Measurements from ENCODE around the gene ELMO1. TPM values are rescaled to one million over a fixed set of nuclear protein-coding genes. Genes with fewer than 3 reads are reported as not detected.

Gene ELMO1
- total and polyA plus RNA-seq, 2 of the 13 experiments (the other 11 are each of a cell fraction or from before 2014, with no cell fraction given) = 0.11 to 0.17 TPM

DNA sequence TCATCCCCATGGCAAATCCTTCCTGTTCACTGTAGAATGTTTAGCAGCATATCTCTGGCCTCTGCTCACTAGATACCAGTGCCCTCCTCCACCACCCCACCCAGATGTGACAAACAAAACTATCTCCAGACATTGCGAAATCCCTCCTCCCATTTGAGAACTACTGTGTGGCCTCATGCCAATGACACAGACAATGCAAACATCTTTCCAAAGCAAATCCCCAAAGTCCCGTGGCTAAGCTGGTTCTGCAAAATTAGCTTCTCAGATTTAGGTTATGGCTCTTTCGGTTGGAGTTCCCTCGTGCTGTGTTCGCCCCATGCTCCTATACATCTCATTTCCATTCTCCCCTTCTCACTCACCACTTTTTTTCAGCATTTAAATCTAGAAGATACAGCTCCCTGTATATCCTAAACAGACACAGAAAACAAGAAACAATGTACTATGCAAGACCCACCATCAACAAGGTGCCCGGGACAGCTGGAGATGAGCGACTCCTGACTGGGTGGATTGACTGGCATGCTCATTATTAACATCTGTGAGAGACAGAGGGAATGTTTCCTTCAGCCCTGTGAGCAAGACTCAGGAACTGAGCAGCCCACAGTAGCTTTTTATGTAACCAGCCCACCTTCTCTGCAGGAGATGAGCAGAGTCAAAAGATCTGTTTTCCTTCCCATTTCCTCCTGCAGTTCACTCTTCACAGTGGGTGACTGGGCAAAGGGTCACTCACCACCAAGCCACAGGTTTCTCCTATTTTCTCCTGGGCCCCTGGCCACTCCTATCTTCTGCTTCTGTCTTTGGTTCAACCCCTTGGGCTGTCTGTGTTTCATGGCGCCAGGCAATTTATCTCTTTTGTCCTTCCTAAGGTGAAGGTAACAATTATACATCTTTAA, 498.7 kb downstream of the ELMO1 start (continued):
- TF ChIP-seq, protein P1, sequence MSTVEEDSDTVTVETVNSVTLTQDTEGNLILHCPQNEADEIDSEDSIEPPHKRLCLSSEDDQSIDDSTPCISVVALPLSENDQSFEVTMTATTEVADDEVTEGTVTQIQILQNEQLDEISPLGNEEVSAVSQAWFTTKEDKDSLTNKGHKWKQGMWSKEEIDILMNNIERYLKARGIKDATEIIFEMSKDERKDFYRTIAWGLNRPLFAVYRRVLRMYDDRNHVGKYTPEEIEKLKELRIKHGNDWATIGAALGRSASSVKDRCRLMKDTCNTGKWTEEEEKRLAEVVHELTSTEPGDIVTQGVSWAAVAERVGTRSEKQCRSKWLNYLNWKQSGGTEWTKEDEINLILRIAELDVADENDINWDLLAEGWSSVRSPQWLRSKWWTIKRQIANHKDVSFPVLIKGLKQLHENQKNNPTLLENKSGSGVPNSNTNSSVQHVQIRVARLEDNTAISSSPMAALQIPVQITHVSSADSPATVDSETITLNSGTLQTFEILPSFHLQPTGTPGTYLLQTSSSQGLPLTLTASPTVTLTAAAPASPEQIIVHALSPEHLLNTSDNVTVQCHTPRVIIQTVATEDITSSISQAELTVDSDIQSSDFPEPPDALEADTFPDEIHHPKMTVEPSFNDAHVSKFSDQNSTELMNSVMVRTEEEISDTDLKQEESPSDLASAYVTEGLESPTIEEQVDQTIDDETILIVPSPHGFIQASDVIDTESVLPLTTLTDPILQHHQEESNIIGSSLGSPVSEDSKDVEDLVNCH (CRISPR knock-in tag; IDR thresholded peaks at IDR 0.05) = no peak
- TF ChIP-seq ZSCAN29 (CRISPR knock-in tag; conservative IDR thresholded peaks at IDR 0.05) (0 out of 2 replicates have a peak, but pooled peaks have one; percentile 65), HDAC2 (CRISPR knock-in tag; IDR thresholded peaks at IDR 0.05) (peak; percentile 95), SMAD1 (CRISPR knock-in tag; IDR thresholded peaks at IDR 0.05; ENCODE audit: borderline replicate concordance, low read depth) (no peak), CHCHD3 (CRISPR knock-in tag; IDR thresholded peaks at IDR 0.05) (no peak), ZNF772 (CRISPR knock-in tag; IDR thresholded peaks at IDR 0.05) (peak; percentile 64; the same call in 1 of the 2 replicates), ATAD3A (CRISPR knock-in tag; IDR thresholded peaks at IDR 0.05) (no peak), HOXA3 (CRISPR knock-in tag; IDR thresholded peaks at IDR 0.05) (peak; percentile 42; the same call in 1 of the 2 replicates), FOXC1 (CRISPR knock-in tag; IDR thresholded peaks at IDR 0.05; ENCODE audit: borderline replicate concordance) (peak; percentile 46), RBAK (CRISPR knock-in tag; IDR thresholded peaks at IDR 0.05) (no peak), SOX5 (CRISPR knock-in tag; IDR thresholded peaks at IDR 0.05; ENCODE audit: borderline replicate concordance) (peak; percentile 95), ZNF350 (CRISPR knock-in tag; IDR thresholded peaks at IDR 0.05; ENCODE audit: borderline replicate concordance, low read depth) (no peak), KLF13 (CRISPR knock-in tag; IDR thresholded peaks at IDR 0.05) (no peak), IKZF1 (IDR thresholded peaks at IDR 0.05) (no peak), CBX2 (IDR thresholded peaks at IDR 0.05; ENCODE audit: low read depth, low read length) (no peak), CBX2 (CRISPR knock-in tag; IDR thresholded peaks at IDR 0.05; ENCODE audit: low read depth) (no peak)
- TF ChIP-seq, protein P2, sequence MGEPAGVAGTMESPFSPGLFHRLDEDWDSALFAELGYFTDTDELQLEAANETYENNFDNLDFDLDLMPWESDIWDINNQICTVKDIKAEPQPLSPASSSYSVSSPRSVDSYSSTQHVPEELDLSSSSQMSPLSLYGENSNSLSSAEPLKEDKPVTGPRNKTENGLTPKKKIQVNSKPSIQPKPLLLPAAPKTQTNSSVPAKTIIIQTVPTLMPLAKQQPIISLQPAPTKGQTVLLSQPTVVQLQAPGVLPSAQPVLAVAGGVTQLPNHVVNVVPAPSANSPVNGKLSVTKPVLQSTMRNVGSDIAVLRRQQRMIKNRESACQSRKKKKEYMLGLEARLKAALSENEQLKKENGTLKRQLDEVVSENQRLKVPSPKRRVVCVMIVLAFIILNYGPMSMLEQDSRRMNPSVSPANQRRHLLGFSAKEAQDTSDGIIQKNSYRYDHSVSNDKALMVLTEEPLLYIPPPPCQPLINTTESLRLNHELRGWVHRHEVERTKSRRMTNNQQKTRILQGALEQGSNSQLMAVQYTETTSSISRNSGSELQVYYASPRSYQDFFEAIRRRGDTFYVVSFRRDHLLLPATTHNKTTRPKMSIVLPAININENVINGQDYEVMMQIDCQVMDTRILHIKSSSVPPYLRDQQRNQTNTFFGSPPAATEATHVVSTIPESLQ (CRISPR knock-in tag; conservative IDR thresholded peaks at IDR 0.05) = no peak
- TF ChIP-seq, protein P3, sequence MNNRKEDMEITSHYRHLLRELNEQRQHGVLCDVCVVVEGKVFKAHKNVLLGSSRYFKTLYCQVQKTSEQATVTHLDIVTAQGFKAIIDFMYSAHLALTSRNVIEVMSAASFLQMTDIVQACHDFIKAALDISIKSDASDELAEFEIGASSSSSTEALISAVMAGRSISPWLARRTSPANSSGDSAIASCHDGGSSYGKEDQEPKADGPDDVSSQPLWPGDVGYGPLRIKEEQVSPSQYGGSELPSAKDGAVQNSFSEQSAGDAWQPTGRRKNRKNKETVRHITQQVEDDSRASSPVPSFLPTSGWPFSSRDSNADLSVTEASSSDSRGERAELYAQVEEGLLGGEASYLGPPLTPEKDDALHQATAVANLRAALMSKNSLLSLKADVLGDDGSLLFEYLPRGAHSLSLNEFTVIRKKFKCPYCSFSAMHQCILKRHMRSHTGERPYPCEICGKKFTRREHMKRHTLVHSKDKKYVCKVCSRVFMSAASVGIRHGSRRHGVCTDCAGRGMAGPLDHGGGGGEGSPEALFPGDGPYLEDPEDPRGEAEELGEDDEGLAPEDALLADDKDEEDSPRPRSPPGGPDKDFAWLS (CRISPR knock-in tag; IDR thresholded peaks at IDR 0.05; ENCODE audit: borderline replicate concordance) = no peak
- TF ChIP-seq, protein P4, sequence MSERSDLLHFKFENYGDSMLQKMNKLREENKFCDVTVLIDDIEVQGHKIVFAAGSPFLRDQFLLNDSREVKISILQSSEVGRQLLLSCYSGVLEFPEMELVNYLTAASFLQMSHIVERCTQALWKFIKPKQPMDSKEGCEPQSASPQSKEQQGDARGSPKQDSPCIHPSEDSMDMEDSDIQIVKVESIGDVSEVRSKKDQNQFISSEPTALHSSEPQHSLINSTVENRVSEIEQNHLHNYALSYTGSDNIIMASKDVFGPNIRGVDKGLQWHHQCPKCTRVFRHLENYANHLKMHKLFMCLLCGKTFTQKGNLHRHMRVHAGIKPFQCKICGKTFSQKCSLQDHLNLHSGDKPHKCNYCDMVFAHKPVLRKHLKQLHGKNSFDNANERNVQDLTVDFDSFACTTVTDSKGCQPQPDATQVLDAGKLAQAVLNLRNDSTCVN (CRISPR knock-in tag; IDR thresholded peaks at IDR 0.05; ENCODE audit: borderline replicate concordance) = no peak
- TF ChIP-seq, protein P5, sequence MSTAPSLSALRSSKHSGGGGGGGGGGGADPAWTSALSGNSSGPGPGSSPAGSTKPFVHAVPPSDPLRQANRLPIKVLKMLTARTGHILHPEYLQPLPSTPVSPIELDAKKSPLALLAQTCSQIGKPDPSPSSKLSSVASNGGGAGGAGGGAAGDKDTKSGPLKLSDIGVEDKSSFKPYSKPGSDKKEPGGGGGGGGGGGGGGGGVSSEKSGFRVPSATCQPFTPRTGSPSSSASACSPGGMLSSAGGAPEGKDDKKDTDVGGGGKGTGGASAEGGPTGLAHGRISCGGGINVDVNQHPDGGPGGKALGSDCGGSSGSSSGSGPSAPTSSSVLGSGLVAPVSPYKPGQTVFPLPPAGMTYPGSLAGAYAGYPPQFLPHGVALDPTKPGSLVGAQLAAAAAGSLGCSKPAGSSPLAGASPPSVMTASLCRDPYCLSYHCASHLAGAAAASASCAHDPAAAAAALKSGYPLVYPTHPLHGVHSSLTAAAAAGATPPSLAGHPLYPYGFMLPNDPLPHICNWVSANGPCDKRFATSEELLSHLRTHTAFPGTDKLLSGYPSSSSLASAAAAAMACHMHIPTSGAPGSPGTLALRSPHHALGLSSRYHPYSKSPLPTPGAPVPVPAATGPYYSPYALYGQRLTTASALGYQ (CRISPR knock-in tag; IDR thresholded peaks at IDR 0.05) = peak; percentile 87

Measured in HepG2 (cell line).